ENCODE results near the gene COBLL1.

The COBLL1 gene

DNA sequence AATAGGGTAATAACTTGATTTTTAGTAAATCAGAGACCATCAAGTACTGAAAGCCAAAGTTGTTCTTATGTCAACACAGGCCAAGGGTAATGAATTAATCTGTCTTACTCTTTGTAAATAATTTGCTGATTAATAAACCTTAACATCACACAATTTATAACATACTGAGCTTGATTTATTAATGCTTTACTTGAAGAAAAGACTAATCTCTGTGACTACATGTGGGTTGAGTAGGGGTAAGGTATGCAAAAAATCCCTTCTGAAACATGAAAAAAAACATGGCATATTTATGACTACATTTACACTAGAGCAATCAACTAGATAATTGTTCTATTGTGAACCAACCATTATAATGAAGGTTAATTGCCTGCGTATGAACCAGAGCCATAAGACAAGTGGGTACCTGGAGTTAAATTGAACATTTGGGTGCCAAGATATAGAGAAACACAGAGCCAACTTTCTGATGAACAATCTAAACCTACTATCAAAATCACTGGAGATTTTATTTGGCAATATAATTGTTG is 152.7 kb downstream of the COBLL1 start:
- TF ChIP-seq CTCF (IDR thresholded peaks at IDR 0.05; ENCODE audit: low read depth, low read length) = no peak
- no peak for DNase-seq (ENCODE audit: extremely low read depth, low read depth)

DNA sequence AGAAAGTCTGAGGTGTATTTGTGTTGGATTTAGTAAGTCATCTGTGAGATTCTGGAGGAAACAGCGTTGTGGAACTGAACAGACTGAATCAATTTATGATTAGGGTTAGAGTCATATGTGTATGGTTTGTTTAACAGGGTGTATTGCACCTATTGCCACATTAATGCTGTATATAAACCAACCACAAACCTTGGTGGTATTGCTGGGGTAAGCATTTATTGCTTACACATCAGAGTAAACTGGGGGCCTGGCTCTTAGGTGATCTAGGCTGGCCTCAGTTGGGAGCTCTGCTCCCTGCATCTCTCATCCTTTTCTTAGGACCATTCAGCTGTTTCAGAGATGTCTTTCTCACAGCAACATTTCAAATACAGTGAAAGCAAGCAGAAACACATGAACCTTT is 160.6 kb downstream of the COBLL1 start:
- no peak for TF ChIP-seq CTCF (IDR thresholded peaks at IDR 0.05; ENCODE audit: low read depth, low read length)
- no peak for DNase-seq (ENCODE audit: extremely low read depth, low read depth)

GRCh38 chr2:164678631-164679149 is 162.9 kb downstream of the COBLL1 start:
- DNase-seq (ENCODE audit: extremely low read depth, low read depth) = no peak
- TF ChIP-seq CTCF (IDR thresholded peaks at IDR 0.05; ENCODE audit: low read depth, low read length) = no peak

DNA sequence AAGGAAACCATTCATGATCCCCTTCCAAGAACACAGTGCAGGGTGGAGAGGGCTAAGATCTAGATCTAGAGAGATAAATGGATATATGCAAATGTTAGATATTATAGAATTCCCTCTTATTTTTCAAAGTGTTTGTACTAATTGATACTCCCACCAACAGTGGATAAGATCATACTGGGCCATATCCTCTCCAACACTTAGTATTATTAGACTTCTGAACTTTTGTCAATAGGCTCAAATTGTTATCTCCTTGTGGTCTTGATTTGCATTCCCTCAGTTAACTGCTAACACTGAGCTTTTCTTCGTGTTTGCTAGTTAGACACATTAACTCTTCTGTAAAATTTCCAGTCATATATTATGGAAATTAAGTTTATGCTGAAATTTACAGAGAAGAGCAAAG is 163.9 kb downstream of the COBLL1 start:
- TF ChIP-seq CTCF (IDR thresholded peaks at IDR 0.05; ENCODE audit: low read depth, low read length) = no peak
- no peak for DNase-seq (ENCODE audit: extremely low read depth, low read depth)

DNA sequence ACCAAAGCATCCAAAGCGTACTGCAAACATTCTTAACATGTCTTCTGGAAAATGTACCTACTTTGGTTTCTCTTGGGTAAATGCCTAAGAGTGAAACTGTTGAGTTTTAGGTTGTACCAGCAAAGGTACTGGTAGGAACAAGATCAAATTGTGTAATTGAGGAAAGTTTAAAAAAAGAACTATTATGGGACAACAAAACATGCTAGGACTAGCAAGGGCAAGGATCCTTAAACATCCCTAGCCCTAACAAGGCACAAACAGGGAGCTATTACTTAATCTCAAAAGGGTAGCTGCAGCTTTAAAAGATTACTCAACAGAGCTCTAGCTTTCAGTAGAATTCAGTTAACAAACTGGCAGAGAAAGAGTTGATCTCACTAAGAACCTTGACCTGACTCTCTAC is 164.4 kb downstream of the COBLL1 start:
- no peak for TF ChIP-seq CTCF (IDR thresholded peaks at IDR 0.05; ENCODE audit: low read depth, low read length)
- DNase-seq (ENCODE audit: extremely low read depth, low read depth) = no peak

DNA sequence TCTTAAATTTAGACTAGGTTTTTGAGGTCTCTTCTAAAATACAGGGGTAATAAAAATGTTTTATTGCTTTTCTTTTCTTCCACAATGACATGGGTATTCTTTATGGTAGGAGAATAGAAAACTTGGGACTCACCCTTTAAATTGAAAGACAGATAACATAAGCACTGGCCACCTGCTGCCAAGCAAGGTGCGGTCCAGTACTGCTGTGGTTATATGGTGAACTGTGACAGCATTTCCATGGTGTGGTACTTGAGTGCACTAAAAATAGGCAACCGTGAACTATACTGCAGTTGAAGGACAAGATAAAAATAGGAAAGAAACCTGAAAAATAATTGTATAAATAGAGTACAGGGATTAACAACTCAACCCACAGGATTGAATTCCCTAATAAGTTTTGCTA is 165.9 kb downstream of the COBLL1 start:
- TF ChIP-seq CTCF (IDR thresholded peaks at IDR 0.05; ENCODE audit: low read depth, low read length) = no peak
- no peak for DNase-seq (ENCODE audit: extremely low read depth, low read depth)

- DNase-seq (ENCODE audit: extremely low read depth, low read depth) = no peak
- TF ChIP-seq CTCF (IDR thresholded peaks at IDR 0.05; ENCODE audit: low read depth, low read length) = no peak
Observed at GRCh38 chr2:164675027-164675426, 166.6 kb downstream of the COBLL1 start.

All from AG09319 (cell line).